Neural cell (in vitro differentiated cells): ENCODE measurements around the gene TLX3.

Experiments used
- EZH2 ChIP-seq: fragments of 200-600, 300-800 bp; shearing (Covaris generic), sonication (generic); IDR thresholded peaks from 2 replicates; pipeline ENCODE4 v1.6.1; 2014; ENCODE audit warnings: antibody characterized with exemption, low read length, borderline replicate concordance, mild to moderate bottlenecking; ENCODE audit not compliant: insufficient read depth, poor library complexity, severe bottlenecking
- MXI1 ChIP-seq: fragments of 450-650 bp; conservative IDR thresholded peaks from 2 replicates; pipeline ENCODE4 v1.6.1; 2014; ENCODE audit warnings: antibody characterized with exemption, mild to moderate bottlenecking; ENCODE audit not compliant: poor library complexity, severe bottlenecking
- TF ChIP-seq, protein P1 (sequence below): fragments of 450-650 bp; IDR thresholded peaks from 2 replicates; pipeline ENCODE4 v1.5.1; 2014; ENCODE audit warnings: antibody characterized with exemption, mild to moderate bottlenecking, moderate library complexity; ENCODE audit not compliant: poor library complexity, severe bottlenecking

DNA sequence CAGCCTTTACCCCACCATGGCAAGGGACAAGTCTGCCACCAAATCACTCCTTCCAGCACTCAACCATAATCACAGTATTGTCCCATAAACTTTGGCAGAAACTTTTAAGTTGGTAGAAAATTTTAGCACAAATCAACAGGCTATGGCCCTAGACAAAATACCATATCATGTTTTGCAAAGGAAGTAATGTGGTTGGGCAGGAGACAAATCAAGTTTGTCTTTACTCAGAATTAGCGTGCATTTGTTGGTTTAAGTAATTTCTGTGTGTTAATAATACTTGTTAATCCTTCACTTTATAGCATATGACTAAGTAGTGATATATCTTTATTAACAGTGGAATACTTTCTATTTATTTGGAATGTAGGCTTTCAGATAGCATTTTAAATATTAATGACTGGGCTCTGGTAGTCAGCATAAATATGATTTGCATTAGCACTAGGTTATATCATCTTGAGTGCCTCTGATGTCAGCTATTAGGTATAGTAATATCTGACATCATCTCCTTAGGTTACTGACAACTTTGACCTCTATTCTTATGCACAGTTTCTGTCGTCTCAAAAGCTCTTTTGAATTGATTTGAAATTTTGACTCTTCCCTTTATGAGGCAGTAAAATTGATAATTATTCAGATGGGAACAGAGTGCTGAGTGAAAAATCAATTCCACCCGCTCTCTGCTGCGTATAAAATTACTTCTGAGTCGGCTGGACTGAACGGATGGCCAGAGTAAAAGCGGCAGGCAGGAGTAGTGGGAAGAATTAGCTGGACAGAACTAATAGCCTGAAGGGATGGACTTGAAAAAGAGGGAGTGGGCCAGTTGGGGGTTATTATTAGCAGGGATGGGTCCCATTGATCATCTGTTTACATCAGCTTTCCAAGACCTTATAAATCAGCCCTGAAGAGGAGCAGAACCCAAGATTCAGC, 40.1 kb upstream of the TLX3 start:
- TF ChIP-seq, protein P1, sequence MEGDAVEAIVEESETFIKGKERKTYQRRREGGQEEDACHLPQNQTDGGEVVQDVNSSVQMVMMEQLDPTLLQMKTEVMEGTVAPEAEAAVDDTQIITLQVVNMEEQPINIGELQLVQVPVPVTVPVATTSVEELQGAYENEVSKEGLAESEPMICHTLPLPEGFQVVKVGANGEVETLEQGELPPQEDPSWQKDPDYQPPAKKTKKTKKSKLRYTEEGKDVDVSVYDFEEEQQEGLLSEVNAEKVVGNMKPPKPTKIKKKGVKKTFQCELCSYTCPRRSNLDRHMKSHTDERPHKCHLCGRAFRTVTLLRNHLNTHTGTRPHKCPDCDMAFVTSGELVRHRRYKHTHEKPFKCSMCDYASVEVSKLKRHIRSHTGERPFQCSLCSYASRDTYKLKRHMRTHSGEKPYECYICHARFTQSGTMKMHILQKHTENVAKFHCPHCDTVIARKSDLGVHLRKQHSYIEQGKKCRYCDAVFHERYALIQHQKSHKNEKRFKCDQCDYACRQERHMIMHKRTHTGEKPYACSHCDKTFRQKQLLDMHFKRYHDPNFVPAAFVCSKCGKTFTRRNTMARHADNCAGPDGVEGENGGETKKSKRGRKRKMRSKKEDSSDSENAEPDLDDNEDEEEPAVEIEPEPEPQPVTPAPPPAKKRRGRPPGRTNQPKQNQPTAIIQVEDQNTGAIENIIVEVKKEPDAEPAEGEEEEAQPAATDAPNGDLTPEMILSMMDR: no peak
- TF ChIP-seq EZH2 (no peak), MXI1 (no peak)
